GM19463 (cell line): ENCODE measurements around the gene NPR3.
"Not testable (repeated sequence)": the region's sequence is repeated elsewhere in the genome, so short reads cannot be mapped to it uniquely, and the experiment has no call there.

Experiments used
- ATAC-seq: cut with Tn5 transposase; IDR thresholded peaks from one replicate; pipeline ENCODE4 v1.9.1; 2021; ENCODE audit warnings: mild to moderate bottlenecking, moderate library complexity; ENCODE audit not compliant: unreplicated experiment

Gene NPR3

DNA sequence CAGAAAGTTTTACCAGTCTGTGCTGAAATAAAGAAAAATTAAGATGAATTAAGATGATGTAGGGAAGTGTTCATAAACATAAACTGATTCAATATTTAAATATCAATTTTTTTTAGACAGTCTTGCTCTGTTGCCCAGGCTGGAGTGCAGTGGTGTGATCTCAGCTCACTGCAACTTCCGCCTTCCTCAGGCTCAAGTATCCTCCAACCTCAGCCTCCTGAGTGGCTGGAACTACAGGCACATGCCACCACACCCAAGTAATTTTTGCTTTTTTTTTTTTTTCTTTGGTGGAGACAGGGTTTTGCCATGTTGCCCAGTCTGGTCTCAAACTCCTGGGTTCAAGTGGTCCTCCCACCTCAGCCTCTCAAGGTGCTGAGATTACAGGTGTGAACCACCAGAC lies 94.3 kb downstream of the NPR3 start:
- not testable (repeated sequence) for ATAC-seq

DNA sequence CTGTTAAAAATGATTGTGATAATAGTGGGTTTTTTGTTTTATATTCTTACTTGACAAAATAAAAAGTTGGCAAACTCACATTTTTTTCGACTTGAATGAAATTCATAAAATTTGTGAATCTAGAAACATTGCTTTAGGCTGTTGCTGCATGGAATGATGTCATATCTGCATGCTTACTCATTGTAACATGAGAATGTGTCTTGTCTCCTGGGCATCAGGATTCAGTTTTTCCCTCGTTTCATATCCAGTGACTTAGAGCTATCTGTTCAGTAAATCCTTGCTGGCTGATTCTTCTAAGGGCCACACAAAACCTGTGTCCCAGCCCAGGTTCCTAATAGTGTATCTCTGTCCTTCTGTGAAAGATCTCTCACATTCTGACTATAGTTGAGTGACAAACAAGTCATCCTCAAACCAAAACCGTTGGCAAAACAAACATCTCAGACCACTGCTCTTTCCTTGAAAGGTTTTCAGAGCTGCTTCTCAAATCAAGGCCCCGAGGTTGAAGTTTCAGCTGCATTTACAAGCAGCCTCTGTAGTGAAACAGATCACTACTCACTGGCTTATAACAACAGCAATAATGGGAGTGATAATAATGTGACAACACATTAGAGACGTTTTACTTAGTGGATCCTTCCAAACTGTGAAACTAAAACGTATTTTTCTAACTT lies 95.0 kb downstream of the NPR3 start:
- ATAC-seq: no peak

DNA sequence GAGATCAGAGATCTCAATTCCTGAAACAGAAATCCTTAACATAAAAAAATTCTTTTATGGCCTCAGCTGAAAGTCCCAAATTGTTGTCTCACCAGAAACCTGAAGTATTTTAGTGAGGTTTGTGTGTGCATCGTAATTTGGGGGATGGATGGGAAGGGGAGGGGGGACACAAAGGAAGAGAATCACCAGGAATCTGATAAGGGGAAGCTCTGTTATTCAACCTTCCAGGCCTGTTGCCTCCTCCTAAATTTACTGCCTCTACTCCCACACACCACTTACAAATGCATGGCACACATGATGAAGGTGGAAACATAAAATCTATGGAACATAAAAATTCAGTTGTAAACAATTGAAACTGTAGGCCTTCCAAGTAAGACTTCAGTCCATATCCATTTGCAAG lies 97.7 kb downstream of the NPR3 start:
- no peak for ATAC-seq

DNA sequence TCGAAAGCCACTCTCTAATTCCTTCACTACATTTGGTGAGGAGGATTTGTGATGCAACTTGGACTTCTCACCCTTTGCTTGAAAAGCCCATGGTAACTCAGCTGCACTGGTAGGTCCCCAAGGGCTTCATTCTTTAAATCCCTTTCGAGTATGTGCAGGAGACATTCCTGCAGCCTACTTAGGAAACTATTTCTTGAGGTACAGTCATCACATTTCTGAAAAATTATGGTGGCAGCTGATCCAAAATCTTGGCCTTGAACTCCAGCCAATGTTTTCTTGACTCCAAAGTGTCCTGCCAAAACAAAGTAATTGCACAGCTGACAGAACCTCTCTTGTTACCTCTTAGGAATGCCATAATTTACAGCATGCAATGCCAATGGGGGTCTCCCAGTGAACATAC lies 99.7 kb downstream of the NPR3 start:
- ATAC-seq: no peak

DNA sequence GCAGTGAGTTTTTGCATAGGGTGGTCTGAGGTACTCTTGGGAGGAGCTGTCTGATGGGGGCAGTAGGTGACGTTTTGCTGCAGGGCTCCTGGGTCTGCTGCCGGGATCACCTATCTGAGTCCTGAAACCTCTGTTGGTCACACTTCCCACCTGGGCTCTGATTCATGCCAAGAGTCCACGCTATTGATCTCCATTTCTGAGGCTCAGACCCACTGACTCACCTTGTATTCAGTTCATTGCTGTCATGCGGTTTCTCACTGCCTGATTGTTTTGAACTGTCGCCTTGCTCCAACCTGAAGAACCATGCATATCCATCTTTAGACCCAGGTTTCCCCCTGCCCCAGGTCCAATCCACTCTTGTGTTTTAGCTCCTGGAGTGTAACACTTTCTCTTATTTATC lies 101.3 kb downstream of the NPR3 start:
- ATAC-seq: no peak

DNA sequence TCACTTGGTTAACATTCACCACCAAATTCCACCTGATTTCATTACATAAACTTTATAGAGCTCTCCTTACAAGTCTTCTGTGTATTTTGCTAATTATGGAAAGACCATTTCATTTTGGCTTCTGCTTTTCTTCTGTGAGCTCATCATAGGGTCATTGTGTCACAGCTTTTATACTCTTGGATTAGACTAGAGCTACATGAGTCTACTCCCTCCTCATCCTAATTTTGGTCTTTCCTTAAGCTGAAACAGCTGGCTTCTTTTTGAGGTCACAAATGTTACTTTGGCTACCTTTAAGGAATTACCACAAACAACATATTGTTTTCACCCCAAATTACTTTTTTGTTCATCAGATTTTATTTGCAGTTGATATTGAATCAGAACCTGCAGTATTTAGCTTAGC lies 103.0 kb downstream of the NPR3 start:
- ATAC-seq: no peak

DNA sequence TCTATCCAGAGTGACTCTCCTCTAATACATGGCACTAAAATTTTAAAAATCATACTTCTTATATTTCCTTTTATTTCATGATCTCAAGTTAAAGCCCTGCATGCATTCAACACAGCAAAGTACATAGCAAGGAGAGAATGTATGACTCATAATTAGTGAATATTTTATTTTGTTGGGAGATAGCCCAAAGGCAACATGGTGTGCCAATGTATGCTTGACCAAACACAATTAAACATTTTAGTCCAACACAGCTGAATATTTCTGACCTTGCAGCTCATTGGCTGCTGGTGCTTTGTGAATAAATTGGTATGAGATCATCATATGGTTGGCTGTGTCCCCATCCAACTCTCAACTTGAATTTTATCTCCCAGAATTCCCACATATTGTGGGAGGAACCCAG lies 103.5 kb downstream of the NPR3 start:
- no peak for ATAC-seq

DNA sequence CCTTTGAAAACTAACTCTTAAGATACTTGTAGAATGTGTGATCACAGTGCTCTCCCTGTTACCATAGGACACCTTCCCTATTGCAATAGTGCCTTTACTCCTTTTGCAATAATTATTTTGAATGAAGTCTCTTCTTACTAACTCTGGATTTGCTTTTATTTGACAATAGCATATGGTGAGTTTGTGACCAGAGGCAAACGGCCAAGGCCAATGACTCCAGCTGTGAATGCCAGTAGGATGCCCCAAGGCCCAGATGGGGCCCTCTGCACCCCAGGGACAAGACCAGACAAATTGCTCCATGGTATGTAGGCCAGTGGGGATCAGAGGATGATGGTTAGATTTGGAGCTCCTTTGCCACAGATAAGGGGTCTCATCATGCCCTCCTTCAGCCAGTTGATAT lies 116.9 kb downstream of the NPR3 start:
- no peak for ATAC-seq

DNA sequence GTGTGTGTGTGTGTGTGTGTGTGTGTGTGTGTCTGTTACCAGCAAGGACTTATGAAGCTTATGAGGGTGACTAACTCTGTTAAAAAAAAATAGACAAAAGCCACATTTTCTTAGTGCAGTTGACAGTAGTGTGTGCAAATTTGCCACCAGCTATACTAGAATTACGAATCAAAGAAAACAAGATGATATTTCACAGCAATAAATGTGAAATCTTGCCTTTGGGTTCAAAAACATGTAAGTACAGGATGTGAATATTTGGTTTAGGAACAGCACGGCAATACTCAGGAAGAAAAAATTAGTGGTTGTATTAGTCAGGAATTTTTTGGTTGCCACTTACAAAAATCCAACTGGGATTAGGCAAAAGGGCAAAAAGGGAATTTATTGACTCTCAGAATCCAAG lies 117.4 kb downstream of the NPR3 start:
- ATAC-seq: no peak

DNA sequence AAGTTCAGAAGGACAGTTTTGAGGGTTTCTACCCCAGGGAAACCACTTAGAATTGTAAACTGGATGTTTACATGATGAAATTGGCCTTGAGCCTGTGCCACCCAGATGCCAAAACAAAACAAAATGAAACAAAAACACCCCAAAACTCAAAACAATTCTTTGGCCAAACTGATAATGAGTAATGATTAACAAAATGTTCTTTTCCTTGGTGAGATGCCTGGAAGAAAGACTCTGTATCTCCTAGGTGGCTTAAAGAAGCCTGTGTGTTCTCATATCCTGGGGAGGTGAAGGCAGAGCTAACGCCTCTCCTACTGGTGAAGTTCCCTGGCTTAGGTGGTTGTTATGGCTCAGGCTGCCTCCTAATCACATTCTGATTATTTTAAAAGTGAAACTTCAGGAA lies 120.5 kb downstream of the NPR3 start:
- no peak for ATAC-seq

DNA sequence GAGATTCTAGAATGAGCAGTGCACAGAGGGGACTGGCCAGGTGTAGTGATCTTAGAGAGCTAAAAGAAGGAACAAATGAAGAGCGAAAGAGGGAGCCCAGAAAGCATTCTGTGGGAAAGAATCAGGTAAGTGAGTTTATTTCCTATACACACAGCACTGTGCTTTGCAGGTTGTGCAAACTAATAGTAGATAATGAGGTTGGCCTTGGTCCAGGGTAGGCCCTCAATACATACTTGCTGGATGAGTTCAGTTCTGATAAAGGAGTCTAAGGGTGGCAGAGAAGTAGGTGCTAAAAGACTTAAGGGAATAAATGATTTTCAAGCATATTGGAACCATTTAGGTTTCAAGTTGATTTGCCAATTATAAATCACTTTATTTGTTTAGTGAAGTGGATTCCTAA lies 122.0 kb downstream of the NPR3 start:
- no peak for ATAC-seq

DNA sequence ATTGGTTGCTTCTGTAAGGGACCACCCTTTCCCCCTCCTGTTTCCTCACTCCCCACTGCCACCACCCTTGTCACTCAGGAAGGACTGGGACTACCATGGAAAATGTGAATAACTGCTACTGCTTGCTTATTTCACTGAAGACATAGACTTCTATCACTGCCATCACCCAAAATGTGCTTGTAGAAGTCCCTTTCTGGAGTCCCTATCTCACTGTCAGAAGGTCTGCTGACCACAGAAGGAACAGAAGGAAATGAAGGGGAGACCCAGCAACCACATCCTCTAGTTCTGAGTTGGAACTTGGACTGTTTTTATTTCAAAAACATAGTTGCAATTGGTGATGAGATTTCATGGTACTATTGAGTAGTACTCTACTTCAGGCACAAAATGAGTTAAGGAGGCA lies 122.5 kb downstream of the NPR3 start:
- ATAC-seq: no peak

DNA sequence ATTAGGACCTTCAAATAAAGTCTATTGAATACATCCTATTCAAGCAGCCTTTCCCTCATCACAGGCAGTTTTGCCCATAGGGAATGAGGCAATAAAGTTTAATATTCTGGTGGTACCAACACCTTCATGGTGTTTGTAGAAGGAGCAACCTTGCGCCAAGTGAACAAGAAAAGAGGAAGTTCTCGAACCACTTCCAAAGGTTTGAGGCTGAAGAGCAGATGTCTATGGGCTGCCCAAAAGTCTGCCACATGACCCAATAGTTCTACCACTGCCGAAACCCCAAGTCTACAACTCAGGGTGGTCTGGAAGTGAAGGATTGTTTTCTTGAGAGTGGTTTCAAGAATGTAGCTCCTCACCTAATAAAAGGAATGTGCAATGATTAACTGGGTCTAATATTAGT lies 123.1 kb downstream of the NPR3 start:
- ATAC-seq: no peak

DNA sequence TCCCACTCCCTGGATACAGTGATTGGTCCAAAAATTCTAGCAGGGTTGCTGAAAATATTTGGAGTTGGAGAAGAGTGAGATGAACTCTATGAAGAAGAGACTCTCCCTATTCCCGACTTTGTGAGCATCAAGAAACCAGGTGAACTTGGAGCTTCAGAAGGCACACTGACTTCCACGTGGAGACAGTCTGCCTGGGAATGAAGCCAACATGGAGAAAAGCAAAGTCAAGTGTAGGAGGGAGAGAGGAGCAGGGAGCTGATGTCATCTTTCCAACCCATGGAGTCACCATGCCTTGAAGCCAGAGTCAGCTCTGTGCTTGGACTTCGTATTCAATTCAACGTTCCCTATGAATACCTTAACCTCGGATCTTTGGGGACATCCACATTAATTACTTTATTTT lies 125.1 kb downstream of the NPR3 start:
- ATAC-seq: no peak

DNA sequence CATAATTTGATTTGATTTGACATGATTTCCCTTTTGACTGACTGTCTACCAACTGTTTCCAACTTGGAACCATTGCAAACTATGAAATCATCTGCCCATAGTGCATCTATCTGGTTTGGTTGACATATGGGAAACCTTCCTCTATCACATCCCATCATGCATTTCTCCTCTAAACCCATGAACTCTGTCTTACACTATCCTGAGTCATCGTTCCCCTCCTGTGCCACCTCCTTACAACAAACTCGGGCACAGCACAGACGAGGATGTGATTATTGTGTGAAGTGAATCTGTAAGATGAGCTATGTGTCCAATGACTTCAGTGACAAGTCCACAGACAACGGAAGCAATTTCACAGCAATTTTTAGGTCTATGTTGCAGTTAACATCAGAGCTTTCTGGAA lies 126.1 kb downstream of the NPR3 start:
- ATAC-seq: no peak

DNA sequence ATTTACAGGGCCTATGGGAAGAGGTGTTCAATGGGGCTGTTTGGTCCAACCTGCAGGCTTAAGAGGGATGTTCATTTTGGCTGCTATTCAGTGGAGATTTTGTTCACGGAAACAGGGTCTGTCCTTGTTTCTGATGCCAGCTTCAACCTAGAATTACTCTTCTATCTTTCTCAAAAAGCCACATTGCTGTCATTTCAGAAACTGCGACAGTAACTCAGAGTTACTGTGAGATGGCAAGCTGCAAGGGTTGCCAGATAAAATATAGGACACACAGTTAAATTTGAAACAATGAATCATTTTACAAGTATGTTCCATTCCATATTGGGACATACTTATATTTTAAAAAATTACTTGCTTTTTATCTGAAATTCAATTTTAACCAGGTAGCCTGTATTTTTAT lies 128.0 kb downstream of the NPR3 start:
- no peak for ATAC-seq

DNA sequence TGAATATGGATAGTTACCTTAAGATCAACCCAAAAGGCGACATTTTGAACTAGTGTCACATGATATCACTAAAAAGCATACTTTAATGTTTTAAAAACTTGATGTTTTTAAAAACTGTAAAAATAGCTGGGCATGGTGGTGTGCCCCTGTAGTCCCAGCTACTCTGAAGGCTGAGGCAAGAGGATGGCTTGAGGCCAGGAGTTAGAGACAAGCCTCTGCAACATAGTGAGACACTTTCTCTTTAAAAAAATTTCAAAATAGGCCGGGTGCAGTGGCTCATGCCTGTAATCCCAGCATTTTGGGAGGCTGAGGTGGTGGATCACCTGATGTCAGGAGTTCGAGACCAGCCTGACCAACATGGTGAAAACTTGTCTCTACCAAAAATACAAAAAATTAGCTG lies 129.5 kb downstream of the NPR3 start:
- ATAC-seq: no peak
